GM19035 (cell line): ENCODE data around the gene LGR4.

Experiments
- ATAC-seq: cut with Tn5 transposase; IDR thresholded peaks from one replicate; pipeline ENCODE4 v1.9.1; 2021; ENCODE audit not compliant: unreplicated experiment

The LGR4 gene

DNA sequence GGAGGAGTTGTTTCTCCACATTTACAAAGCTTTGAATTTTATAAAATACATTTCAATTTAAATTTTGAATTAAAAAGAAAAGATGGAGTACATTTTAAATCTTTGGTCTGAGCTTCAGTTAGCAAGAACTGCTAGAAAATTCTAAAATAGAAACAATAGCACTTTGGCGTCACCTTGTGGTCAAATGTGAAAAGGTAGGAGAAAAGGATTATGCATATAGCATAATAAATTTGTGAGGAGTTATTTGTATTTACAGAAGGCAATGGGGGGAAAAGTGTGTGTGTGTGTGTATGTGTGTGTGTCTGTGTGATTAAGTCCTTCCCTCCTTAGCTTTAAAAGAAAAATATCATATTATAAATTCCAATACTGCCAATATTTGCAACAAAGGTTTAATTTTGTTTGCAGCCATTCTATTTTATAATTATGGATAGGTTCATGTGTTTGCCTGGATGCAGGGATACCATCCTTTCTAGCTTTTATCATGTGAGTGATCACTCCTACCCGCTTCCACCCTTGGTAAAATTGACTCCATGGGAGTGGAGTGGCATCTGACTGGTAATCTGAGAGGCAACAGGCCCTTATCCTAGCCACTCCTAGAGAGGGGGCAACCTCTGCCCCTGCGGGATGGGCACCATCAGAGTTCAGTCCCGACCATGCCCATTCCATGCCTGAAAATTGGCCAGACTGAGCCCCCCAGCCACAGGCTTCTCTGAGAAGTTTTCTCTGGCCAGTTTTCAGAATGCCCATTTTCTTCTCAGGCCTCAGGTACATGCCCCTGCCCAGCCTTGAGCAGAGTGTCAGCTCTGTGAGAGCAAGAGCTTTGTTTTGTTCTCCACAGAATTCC, 13.6 kb upstream of the LGR4 start:
- peak; percentile 63 for ATAC-seq

GRCh38 chr11:27482793-27483192, 10.2 kb upstream of the LGR4 start:
- no peak for ATAC-seq

- no peak for ATAC-seq
Observed at GRCh38 chr11:27481992-27482391, 9.4 kb upstream of the LGR4 start.

DNA sequence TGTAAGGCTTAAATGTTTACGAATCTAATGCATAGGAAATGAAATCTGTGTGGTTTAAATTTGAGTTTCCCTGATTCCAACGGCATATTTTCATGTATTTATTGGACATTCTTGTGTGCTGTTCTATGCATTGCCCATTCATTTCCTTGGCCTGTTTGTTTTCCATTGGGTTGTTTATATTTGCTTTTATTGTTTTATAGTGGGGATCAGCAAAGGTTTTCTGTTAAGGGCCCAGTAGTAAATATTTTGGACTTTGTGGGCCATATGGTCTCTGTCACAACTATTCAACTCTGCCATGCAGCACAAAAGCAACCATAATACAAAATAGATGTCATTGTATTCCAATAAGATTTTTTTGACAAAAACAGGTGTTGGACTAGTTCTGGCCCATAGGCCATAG, 5.2 kb upstream of the LGR4 start:
- ATAC-seq, result no peak

GRCh38 chr11:27477243-27477642, 4.7 kb upstream of the LGR4 start:
- ATAC-seq, result no peak

DNA sequence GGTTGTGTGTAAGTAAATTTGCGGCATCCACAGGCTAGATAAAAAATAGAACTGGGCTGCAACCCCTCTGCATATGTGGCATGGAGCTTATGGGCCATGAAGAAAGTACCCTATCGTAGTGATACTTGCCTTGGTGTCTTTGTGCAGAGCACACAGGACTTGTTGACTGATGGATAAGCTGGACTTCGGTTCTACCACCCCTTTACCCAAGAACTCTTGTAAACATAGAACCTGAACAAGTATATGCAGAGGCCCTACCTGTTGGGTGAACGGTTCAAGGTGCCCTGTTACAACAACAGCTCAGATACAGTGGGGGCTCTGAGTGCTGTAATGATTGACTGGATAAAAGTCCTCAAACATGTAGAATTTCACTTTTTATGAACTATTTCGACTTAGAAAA, 3.0 kb upstream of the LGR4 start:
- ATAC-seq, result no peak

- no peak for ATAC-seq
Observed at GRCh38 chr11:27473017-27473406, 422 bp upstream of the LGR4 start.

- peak; percentile 53 for ATAC-seq
Observed at GRCh38 chr11:27471589-27472397, 797 bp downstream of the LGR4 start.

GRCh38 chr11:27470826-27471588, 1.6 kb downstream of the LGR4 start:
- ATAC-seq, result no peak

- no peak for ATAC-seq
Observed at GRCh38 chr11:27470166-27470565, 2.4 kb downstream of the LGR4 start.

DNA sequence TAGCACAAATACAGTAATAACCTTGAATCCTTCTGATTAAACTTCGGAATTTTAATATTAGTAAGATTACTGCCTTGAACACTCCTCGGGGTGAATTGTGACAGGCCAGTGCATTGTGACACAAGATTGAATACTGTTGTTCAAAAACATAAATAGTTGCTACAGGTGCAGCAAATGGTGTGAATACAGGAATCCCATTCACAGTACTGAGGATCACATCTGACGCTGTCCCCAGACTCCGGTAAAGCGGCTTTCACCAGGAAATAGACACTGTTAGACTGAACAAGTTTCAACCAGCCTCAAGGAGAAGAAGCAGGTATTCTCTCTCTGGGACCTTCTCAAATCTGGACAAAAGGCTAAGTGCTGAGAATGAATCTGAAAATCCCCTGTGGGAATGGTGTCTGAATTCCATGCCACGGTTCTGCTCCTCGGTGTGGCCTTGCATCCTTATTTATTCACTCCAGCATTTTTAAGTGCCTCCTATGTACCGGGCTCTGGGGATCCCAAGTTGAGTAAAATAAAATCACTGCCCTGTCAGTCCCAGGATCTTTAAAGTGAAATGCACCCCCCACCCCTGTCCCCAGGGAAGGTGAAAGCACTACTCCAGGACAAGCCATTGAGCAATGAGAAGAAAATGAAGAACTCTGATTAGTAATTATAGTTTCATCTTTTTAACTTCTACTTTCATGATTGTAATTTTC, 3.4 kb downstream of the LGR4 start:
- no peak for ATAC-seq

GRCh38 chr11:27468209-27468994, 4.2 kb downstream of the LGR4 start:
- no peak for ATAC-seq

DNA sequence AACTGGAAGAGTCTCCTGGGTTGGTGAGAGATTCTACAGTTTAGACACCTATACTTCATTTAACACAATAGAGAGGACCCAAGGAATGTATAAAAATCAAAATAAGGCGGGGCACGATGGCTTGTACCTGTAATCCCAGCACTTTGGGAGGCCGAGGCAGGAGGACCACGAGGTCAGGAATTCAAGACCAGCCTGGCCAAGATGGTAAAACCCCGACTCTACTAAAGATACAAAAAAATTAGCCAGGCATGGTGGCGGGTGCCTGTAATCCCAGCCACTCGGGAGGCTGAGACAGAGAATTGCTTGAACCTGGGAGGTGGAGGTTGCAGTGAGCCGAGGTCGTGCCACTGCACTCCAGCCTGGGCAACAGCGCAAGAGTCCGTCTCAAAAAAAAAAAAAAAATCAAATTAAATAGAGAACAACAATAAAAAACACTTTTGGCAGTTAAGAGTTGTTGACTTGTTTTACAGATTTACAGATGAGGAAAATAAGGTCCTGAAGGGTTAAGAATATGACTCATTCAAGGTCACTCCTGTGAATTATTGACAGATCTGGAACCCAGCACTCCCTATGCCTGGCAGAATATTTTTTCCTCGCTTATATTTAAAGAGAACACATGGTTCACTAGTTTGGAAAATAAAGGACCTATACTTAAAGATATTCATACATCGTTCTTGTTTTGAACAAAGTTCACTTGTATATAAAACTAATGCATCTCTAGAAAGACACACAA, 5.2 kb downstream of the LGR4 start:
- no peak for ATAC-seq

DNA sequence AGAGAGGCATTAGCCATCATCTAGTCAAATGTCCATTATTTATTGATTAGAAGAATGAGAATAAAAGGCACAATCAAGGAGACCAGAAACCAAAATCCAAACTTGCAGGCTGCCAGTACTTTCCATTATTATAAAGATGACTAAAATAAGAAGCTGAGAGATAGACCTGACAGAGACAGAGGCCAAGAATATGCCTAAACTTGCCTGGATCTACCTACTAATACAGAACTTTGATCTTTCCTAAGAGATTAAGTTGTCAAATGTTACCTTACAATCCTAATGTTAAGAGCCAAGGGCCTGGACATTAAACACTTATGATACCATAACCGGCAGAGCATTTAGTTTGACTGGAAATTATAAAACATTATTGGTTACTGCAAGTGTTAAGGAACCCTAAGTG, 6.2 kb downstream of the LGR4 start:
- ATAC-seq, result no peak

- ATAC-seq, result no peak
Observed at GRCh38 chr11:27465629-27466028, 7.0 kb downstream of the LGR4 start.

DNA sequence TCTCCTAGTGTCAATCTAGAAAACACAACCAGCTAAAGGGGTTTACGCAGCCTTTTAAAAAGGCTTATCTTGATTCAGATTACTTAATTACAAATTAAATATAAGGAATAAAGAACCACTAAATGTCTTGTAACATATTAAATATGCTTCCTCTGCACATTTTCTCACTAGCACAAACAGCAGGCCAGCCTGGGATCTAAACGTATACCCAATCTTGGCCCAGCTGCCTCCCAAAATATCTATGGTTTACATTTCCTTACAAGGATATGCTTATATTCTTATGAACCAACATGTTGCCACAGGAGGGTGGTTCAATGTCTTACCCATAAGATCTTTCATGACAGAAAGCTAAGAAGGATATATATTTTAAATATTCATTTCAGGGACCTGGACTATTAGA, 7.7 kb downstream of the LGR4 start:
- ATAC-seq, result no peak

GRCh38 chr11:27464289-27464696, 8.3 kb downstream of the LGR4 start:
- no peak for ATAC-seq

DNA sequence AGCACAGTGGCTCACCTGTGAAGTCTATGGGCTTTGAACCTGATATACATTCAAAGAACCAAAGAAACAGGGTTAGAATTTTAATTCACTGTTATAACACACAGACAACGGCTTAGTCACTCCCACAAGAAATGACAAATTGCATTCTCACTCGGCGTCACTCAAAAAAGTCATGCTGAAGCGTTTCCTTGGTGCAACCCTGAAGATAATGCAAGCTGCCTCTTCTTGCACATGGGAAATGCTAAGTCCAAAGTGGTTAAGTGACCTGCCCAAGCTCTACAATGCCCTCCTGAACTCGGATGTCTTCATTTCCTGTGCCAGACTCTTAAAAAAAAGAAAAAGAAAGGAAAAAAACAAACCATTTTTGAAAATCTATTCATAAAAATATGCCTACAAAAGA, 10.0 kb downstream of the LGR4 start:
- ATAC-seq, result no peak

- no peak for ATAC-seq
Observed at GRCh38 chr11:27460158-27460978, 12.2 kb downstream of the LGR4 start.
